ENCODE results near the gene ARV1. TPM values are rescaled to one million over a fixed set of nuclear protein-coding genes. Genes with fewer than 3 reads are reported as not detected.

Gene ARV1
- total and polyA plus RNA-seq, 2 donors (not counting 1 experiment from before 2014, with no cell fraction given) = 16.8 to 38.7 TPM

DNA sequence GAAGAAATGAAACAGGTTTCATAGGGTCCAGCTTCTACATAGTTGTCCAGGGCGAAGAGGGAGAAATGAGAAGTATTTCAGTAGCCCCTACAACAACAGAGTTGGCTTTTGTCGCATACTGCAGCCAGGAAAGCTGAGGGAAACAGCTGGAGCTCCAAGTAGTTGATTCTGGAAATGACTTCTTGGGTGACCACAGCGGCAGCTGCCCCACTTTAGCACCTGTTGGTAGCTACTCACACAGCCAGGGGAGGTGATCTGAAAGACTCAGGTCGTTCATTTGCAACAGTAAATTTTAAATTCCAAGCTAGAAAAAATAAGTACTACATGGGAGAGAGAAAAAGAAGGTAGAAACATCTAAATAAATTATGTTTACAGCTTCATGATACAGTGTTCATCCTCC is 2.5 kb upstream of the ARV1 start:
- DNase-seq (ENCODE audit: low read depth in 2 of 2) = no peak
- peaks cover 14% of the 10 kb centered on the region for H3K79me2 ChIP-seq (ENCODE audit: control insufficient read depth, insufficient read depth, low read length)
- no peaks in the 10 kb centered on the region for H3K9me3 ChIP-seq (ENCODE audit: control insufficient read depth, insufficient read depth, low read depth, low read length)
- H3K4me1 ChIP-seq (ENCODE audit: control insufficient read depth, extremely low read depth, insufficient read depth, low read length) = no peaks in the 10 kb centered on the region
- no peak overlapping the region for H3K4me2 ChIP-seq (ENCODE audit: extremely low read depth, insufficient read depth, low read length)
- no peak overlapping the region for H3K27ac ChIP-seq (ENCODE audit: insufficient read depth, low read length)
- H3K4me3 ChIP-seq (replicated peaks in 1 of 4; ENCODE audit: control extremely low read depth in 1 of 4, insufficient read depth in 1 of 4, low read depth in 3 of 4, low read length in 4 of 4) = no peak overlapping the region
- TF ChIP-seq, protein P1, sequence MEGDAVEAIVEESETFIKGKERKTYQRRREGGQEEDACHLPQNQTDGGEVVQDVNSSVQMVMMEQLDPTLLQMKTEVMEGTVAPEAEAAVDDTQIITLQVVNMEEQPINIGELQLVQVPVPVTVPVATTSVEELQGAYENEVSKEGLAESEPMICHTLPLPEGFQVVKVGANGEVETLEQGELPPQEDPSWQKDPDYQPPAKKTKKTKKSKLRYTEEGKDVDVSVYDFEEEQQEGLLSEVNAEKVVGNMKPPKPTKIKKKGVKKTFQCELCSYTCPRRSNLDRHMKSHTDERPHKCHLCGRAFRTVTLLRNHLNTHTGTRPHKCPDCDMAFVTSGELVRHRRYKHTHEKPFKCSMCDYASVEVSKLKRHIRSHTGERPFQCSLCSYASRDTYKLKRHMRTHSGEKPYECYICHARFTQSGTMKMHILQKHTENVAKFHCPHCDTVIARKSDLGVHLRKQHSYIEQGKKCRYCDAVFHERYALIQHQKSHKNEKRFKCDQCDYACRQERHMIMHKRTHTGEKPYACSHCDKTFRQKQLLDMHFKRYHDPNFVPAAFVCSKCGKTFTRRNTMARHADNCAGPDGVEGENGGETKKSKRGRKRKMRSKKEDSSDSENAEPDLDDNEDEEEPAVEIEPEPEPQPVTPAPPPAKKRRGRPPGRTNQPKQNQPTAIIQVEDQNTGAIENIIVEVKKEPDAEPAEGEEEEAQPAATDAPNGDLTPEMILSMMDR (conservative IDR thresholded peaks at IDR 0.05 in 1 of 2, IDR thresholded peaks at IDR 0.05 in 1 of 2; ENCODE audit: low read depth in 1 of 2, low read length in 2 of 2) = no peak
- TF ChIP-seq EZH2 (IDR thresholded peaks at IDR 0.05; ENCODE audit: low read length, missing control alignments) = no peak
- H2AFZ ChIP-seq (ENCODE audit: low read length) = no peak overlapping the region
- H3K27me3 ChIP-seq (ENCODE audit: control insufficient read depth, insufficient read depth, low read length) = no peaks in the 10 kb centered on the region
- no peaks in the 10 kb centered on the region for H4K20me1 ChIP-seq (ENCODE audit: control insufficient read depth, extremely low read depth, insufficient read depth, low read length)
- no peak overlapping the region for H3K9ac ChIP-seq (ENCODE audit: insufficient read depth, low read length)
- peaks cover 1% of the 10 kb centered on the region for H3K36me3 ChIP-seq (ENCODE audit: control insufficient read depth, insufficient read depth, low read length)

DNA sequence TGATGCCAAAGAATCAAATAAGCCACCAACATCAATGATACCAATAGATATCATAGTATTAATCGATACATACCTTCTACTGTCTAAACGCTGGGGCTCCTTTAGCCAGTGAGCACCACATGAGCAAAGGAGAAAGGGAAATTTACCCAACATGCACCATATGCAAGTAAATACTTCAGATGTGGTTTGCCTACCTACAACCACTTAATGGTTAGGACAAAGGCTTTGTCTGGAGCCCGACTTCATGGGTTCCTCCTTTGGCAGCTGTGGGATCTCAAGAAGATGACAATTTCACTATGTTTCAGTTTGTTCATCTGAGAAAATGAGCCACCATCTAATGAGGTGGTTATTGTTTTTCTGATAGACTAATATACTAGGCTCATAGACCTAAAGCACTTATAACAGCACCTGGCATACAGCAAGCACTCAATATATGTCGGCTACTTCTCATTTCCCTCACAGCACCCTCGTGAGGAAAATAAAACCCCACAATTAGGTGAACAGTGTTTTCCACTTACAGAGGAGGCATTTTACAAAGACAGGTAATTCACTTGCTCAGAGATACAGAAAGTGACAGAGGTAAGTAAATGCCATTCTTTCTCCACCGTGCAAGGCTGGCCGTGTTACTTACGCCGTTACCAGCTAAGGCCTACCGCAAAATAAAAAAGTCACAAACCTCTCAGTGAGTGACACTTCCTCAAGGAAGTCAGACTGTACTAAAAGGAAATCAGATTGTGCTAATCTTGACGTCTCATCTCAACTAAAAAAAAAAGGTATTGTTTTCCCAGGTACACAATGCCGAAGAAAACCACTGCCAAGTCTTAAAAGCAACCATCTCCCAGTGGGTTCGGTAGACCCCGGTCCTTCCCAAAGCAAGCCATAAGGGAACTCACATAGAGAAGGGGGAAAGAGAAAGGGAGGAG is 1.8 kb upstream of the ARV1 start:
- Histone ChIP-seq H2AFZ (ENCODE audit: low read length) (no peak overlapping the region), H3K4me3 (replicated peaks in 1 of 4; ENCODE audit: control extremely low read depth in 1 of 4, insufficient read depth in 1 of 4, low read depth in 3 of 4, low read length in 4 of 4) (peak overlapping the region in 2 of 4 experiments; percentile 50 to 93), H3K9me3 (ENCODE audit: control insufficient read depth, insufficient read depth, low read depth, low read length) (no peaks in the 10 kb centered on the region), H4K20me1 (ENCODE audit: control insufficient read depth, extremely low read depth, insufficient read depth, low read length) (no peaks in the 10 kb centered on the region), H3K27me3 (ENCODE audit: control insufficient read depth, insufficient read depth, low read length) (no peaks in the 10 kb centered on the region), H3K27ac (ENCODE audit: insufficient read depth, low read length) (no peak overlapping the region), H3K79me2 (ENCODE audit: control insufficient read depth, insufficient read depth, low read length) (peaks cover 14% of the 10 kb centered on the region), H3K36me3 (ENCODE audit: control insufficient read depth, insufficient read depth, low read length) (peaks cover 2% of the 10 kb centered on the region), H3K4me1 (ENCODE audit: control insufficient read depth, extremely low read depth, insufficient read depth, low read length) (no peaks in the 10 kb centered on the region), H3K9ac (ENCODE audit: insufficient read depth, low read length) (no peak overlapping the region), H3K4me2 (ENCODE audit: extremely low read depth, insufficient read depth, low read length) (peak overlapping the region; percentile 88)
- DNase-seq (ENCODE audit: low read depth in 2 of 2) = no peak
- TF ChIP-seq, protein P1 (conservative IDR thresholded peaks at IDR 0.05 in 1 of 2, IDR thresholded peaks at IDR 0.05 in 1 of 2; ENCODE audit: low read depth in 1 of 2, low read length in 2 of 2) = no peak
- TF ChIP-seq EZH2 (IDR thresholded peaks at IDR 0.05; ENCODE audit: low read length, missing control alignments) = no peak

DNA sequence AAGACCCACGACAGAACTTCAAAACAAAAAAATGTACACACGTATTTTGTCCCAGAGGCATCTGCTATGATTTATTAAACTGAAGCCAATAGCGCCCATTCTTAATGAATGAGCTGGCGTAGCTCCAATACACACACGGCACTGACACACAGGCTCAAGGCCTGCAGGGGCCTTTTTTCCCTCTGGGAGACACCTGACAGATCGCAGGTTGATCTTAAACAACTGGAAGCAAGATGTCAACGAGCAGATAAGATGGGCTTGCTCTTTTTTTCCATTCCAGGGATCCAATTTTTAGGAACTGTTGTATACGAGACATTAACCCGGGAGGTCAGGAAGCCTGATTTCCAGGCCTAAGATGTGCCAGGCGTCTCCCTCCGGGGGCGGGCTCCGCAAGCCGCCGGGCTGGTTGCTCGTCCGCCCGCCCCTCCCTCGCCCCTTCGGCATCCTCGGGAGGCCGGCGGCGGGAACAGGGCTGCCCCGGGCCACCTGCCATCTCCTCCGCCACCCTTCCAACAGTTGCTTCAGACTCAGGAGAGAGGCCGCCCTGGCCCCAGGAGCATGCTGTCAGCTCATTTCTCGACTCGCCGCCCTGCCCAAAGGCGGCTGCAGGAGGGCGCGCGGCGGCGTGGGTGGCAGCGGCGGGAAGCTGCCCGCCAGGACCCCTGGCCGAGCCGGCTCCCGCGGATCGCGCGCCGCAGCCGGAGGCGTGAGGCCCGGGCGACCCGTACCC is 968 bp upstream of the ARV1 start:
- Histone ChIP-seq H3K9ac (ENCODE audit: insufficient read depth, low read length) (peak overlapping the region; percentile 51), H3K4me1 (ENCODE audit: control insufficient read depth, extremely low read depth, insufficient read depth, low read length) (no peaks in the 10 kb centered on the region), H3K36me3 (ENCODE audit: control insufficient read depth, insufficient read depth, low read length) (peaks cover 2% of the 10 kb centered on the region), H2AFZ (ENCODE audit: low read length) (peak overlapping the region; percentile 57), H3K4me3 (replicated peaks in 1 of 4; ENCODE audit: control extremely low read depth in 1 of 4, insufficient read depth in 1 of 4, low read depth in 3 of 4, low read length in 4 of 4) (peak overlapping the region; percentile 50 to 93 (median 64)), H4K20me1 (ENCODE audit: control insufficient read depth, extremely low read depth, insufficient read depth, low read length) (no peaks in the 10 kb centered on the region), H3K9me3 (ENCODE audit: control insufficient read depth, insufficient read depth, low read depth, low read length) (no peaks in the 10 kb centered on the region), H3K27me3 (ENCODE audit: control insufficient read depth, insufficient read depth, low read length) (no peaks in the 10 kb centered on the region), H3K4me2 (ENCODE audit: extremely low read depth, insufficient read depth, low read length) (peak overlapping the region; percentile 88), H3K79me2 (ENCODE audit: control insufficient read depth, insufficient read depth, low read length) (peaks cover 14% of the 10 kb centered on the region), H3K27ac (ENCODE audit: insufficient read depth, low read length) (no peak overlapping the region)
- DNase-seq (ENCODE audit: low read depth in 2 of 2) = peak; percentile 18 to 23
- no peak for TF ChIP-seq EZH2 (IDR thresholded peaks at IDR 0.05; ENCODE audit: low read length, missing control alignments)
- TF ChIP-seq, protein P1 (conservative IDR thresholded peaks at IDR 0.05 in 1 of 2, IDR thresholded peaks at IDR 0.05 in 1 of 2; ENCODE audit: low read depth in 1 of 2, low read length in 2 of 2) = no peak
